ENCODE results near the gene COX14. TPM values are rescaled to one million over a fixed set of nuclear protein-coding genes. Genes with fewer than 3 reads are reported as not detected.

Gene COX14
- total RNA-seq, 1 experiment from 2014 or later, result 74.5 TPM

DNA sequence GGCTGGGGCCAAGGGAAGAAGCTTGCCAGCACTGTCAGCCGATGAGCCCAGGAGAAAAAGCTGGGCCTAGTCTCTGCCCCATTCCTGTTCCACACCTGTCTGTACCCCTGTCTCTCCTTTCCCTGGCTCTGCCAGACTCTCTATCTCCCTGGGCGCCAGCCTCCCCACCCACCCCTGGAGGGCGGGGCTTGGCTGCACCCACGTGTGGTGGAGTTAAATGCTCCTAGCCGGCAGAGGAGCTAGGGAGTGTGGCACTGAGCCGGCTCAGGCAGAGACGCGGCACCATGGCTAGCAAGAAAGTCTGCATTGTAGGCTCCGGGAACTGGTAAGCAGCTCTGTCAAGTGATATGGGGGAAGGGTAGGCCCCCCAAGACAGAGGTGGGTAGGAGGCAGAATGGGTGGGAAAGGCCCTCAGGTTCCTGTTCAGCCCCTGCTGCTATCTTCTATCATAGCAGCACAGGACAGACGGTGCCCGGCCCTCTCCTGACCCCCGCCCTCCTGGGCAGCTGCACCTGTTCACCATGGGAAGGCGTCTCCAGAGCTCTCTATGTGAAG is 8.2 kb upstream of the COX14 start, which contains the start of gene GPD1:
Gene GPD1 (plus strand): TSS at position 242 of the 555 bp plus-strand sequence. CDS start 43 bp downstream, at position 285.
- intact Hi-C loops (cut with micrococcal nuclease; ENCODE audit: unreplicated experiment) (no loop called here), in situ Hi-C loops (cut with HindIII; ENCODE audit: low pct_unique_long_range_greater_than_20kb, low sequenced_read_pairs) (no loop called here)
- peaks cover 7% of the 10 kb centered on the region; the same call in 1 of the 2 replicates for H3K4me1 ChIP-seq (ENCODE audit: control insufficient read depth, insufficient read depth, low read length)
- no peaks in the 10 kb centered on the region for H3K27me3 ChIP-seq (ENCODE audit: control insufficient read depth, insufficient read depth, low read length)
- H3K9me3 ChIP-seq (ENCODE audit: control insufficient read depth, insufficient read depth, low read depth, low read length), result no peaks in the 10 kb centered on the region
- 0 out of 2 replicates have a peak, but pooled peaks have one; percentile 43 for ATAC-seq
- BruUV-seq (replicated peaks), result no TSS peak
- H3K4me3 ChIP-seq (ENCODE audit: low read depth in 2 of 2, low read length in 2 of 2), result no peak within 1 kb of the TSS
- ChIA-PET POLR2A (interaction anchor here (0.6 kb wide), 1 partner anchor 63 kb away, joined by 3 read pairs; the partner anchor contains the start of gene CERS5), CTCF (interaction anchor here (0.5 to 1.4 kb wide), 3 partner anchors 71 to 281 kb away, joined by 3 to 8 read pairs (median 4); no protein-coding TSS in a partner anchor)
- TF ChIP-seq, protein P1, sequence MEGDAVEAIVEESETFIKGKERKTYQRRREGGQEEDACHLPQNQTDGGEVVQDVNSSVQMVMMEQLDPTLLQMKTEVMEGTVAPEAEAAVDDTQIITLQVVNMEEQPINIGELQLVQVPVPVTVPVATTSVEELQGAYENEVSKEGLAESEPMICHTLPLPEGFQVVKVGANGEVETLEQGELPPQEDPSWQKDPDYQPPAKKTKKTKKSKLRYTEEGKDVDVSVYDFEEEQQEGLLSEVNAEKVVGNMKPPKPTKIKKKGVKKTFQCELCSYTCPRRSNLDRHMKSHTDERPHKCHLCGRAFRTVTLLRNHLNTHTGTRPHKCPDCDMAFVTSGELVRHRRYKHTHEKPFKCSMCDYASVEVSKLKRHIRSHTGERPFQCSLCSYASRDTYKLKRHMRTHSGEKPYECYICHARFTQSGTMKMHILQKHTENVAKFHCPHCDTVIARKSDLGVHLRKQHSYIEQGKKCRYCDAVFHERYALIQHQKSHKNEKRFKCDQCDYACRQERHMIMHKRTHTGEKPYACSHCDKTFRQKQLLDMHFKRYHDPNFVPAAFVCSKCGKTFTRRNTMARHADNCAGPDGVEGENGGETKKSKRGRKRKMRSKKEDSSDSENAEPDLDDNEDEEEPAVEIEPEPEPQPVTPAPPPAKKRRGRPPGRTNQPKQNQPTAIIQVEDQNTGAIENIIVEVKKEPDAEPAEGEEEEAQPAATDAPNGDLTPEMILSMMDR (IDR thresholded peaks at IDR 0.05), result no peak
- TF ChIP-seq POLR2AphosphoS5 (IDR thresholded peaks at IDR 0.05; ENCODE audit: low read depth, low read length), result no peak
- TF ChIP-seq, protein P2, sequence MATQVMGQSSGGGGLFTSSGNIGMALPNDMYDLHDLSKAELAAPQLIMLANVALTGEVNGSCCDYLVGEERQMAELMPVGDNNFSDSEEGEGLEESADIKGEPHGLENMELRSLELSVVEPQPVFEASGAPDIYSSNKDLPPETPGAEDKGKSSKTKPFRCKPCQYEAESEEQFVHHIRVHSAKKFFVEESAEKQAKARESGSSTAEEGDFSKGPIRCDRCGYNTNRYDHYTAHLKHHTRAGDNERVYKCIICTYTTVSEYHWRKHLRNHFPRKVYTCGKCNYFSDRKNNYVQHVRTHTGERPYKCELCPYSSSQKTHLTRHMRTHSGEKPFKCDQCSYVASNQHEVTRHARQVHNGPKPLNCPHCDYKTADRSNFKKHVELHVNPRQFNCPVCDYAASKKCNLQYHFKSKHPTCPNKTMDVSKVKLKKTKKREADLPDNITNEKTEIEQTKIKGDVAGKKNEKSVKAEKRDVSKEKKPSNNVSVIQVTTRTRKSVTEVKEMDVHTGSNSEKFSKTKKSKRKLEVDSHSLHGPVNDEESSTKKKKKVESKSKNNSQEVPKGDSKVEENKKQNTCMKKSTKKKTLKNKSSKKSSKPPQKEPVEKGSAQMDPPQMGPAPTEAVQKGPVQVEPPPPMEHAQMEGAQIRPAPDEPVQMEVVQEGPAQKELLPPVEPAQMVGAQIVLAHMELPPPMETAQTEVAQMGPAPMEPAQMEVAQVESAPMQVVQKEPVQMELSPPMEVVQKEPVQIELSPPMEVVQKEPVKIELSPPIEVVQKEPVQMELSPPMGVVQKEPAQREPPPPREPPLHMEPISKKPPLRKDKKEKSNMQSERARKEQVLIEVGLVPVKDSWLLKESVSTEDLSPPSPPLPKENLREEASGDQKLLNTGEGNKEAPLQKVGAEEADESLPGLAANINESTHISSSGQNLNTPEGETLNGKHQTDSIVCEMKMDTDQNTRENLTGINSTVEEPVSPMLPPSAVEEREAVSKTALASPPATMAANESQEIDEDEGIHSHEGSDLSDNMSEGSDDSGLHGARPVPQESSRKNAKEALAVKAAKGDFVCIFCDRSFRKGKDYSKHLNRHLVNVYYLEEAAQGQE (IDR thresholded peaks at IDR 0.05; ENCODE audit: insufficient read depth in 1 of 2, low read depth in 2 of 2, low read length in 1 of 2), result no peak
- no peak for TF ChIP-seq SIN3A (IDR thresholded peaks at IDR 0.05; ENCODE audit: borderline replicate concordance, insufficient read depth, low read depth, low read length)
- TF ChIP-seq TCF7L2 (IDR thresholded peaks at IDR 0.05; ENCODE audit: low read depth, low read length), result no peak
- H3K36me3 ChIP-seq (ENCODE audit: control insufficient read depth, insufficient read depth, low read length), result no peaks in the 10 kb centered on the region
- DNase-seq (ENCODE audit: low read depth, low spot score), result no peak
- no peak within 1 kb of the TSS for H3K27ac ChIP-seq (ENCODE audit: low read length)

DNA sequence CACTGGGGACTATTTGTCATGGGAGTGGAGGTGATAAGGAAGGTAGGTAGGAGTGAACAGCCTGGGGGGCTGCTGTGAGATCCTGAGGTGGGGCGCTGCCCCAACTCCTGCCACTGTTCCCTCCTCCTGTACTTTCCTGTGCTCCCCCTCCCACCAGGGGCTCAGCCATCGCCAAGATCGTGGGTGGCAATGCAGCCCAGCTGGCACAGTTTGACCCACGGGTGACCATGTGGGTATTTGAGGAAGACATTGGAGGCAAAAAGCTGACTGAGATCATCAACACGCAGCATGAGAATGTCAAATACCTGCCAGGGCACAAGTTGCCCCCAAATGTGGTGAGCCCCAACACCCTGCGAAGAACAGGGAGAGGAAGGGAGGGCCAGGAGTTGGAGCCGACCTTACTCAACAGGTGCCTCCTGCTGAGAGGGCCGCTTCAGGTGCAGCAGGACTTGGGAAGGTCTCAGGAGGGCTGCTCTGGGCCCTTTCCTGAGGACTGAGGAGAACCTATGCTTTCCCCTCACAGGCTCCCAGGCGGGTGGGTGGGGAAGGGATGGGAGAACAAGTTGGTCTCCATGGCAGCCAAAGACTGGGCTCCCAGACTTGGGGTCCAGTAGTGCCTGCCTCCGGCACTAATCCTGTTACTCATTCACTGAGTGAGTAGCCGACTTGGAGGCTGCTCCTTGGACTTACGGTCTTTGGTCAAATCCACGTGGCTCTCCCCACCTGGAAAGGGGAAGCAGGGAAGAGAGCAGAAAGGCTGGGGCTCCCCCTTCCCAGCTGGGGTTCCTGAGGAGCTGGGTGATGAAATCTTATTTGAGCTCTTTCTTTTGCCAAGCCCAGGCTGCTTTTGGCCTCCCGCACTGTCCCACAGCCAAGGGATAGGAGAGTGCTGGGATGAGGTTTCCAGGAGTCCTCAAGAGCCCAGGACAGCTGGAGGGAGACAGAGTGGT is 7.3 kb upstream of the COX14 start:
- intact Hi-C loops (cut with micrococcal nuclease; ENCODE audit: unreplicated experiment) (no loop called here), in situ Hi-C loops (cut with HindIII; ENCODE audit: low pct_unique_long_range_greater_than_20kb, low sequenced_read_pairs) (no loop called here)
- POLR2A ChIA-PET, result interaction anchor here (0.6 kb wide), 1 partner anchor 62 kb away, joined by 3 read pairs; the partner anchor contains the start of gene CERS5
- TF ChIP-seq SIN3A (IDR thresholded peaks at IDR 0.05; ENCODE audit: borderline replicate concordance, insufficient read depth, low read depth, low read length) (no peak), TCF7L2 (IDR thresholded peaks at IDR 0.05; ENCODE audit: low read depth, low read length) (no peak), POLR2AphosphoS5 (IDR thresholded peaks at IDR 0.05; ENCODE audit: low read depth, low read length) (no peak)
- TF ChIP-seq, protein P1 (IDR thresholded peaks at IDR 0.05), result no peak
- TF ChIP-seq, protein P2 (IDR thresholded peaks at IDR 0.05; ENCODE audit: insufficient read depth in 1 of 2, low read depth in 2 of 2, low read length in 1 of 2), result no peak
- no peak overlapping the region for H3K27ac ChIP-seq (ENCODE audit: low read length)
- H3K27me3 ChIP-seq (ENCODE audit: control insufficient read depth, insufficient read depth, low read length), result no peaks in the 10 kb centered on the region
- H3K9me3 ChIP-seq (ENCODE audit: control insufficient read depth, insufficient read depth, low read depth, low read length), result no peaks in the 10 kb centered on the region
- ATAC-seq (no peak), DNase-seq (ENCODE audit: low read depth, low spot score) (no peak)
- no TSS peak for BruUV-seq (replicated peaks)
- H3K36me3 ChIP-seq (ENCODE audit: control insufficient read depth, insufficient read depth, low read length), result no peaks in the 10 kb centered on the region
- CTCF ChIA-PET, result interaction anchor here (1.4 kb wide), 1 partner anchor 210 kb away, joined by 4 read pairs; no protein-coding TSS in a partner anchor
- H3K4me1 ChIP-seq (ENCODE audit: control insufficient read depth, insufficient read depth, low read length), result peaks cover 7% of the 10 kb centered on the region; the same call in 1 of the 2 replicates
- no peak overlapping the region for H3K4me3 ChIP-seq (ENCODE audit: low read depth in 2 of 2, low read length in 2 of 2)
